HEK293T (cell line): Measurements from ENCODE around the gene OPCML.

Experiments used
- BHLHE40 ChIP-seq: fragments of 450-650 bp; IDR thresholded peaks from 2 replicates; pipeline ENCODE4 v1.6.1; 2016; ENCODE audit warnings: mild to moderate bottlenecking, moderate library complexity, borderline replicate concordance
- FOXA1 ChIP-seq: fragments of 450-650 bp; IDR thresholded peaks from 2 replicates; pipeline ENCODE4 v1.6.1; 2016; ENCODE audit warnings: mild to moderate bottlenecking
- FOXK2 ChIP-seq: fragments of 450-650 bp; IDR thresholded peaks from 2 replicates; pipeline ENCODE4 v1.6.1; 2016; ENCODE audit warnings: mild to moderate bottlenecking
- FOXM1 ChIP-seq: fragments of 450-650 bp; IDR thresholded peaks from 2 replicates; pipeline ENCODE4 v1.6.1; 2017; ENCODE audit warnings: mild to moderate bottlenecking, borderline replicate concordance
- HDGF ChIP-seq: fragments of 450-650 bp; IDR thresholded peaks from 2 replicates; pipeline ENCODE4 v1.6.1; 2017; ENCODE audit warnings: antibody characterized with exemption, borderline replicate concordance
- LEF1 ChIP-seq: fragments of 450-650 bp; IDR thresholded peaks from 2 replicates; pipeline ENCODE4 v1.6.1; 2017; ENCODE audit warnings: mild to moderate bottlenecking, borderline replicate concordance
- NFRKB ChIP-seq: fragments of 450-650 bp; IDR thresholded peaks from 2 replicates; pipeline ENCODE4 v1.6.1; 2016; ENCODE audit warnings: mild to moderate bottlenecking, moderate library complexity
- SP1 ChIP-seq: fragments of 450-650 bp; IDR thresholded peaks from 2 replicates; pipeline ENCODE4 v1.6.1; 2017
- TARDBP ChIP-seq: fragments of 450-650 bp; IDR thresholded peaks from 2 replicates; pipeline ENCODE4 v1.6.1; 2016
- ZNF384 ChIP-seq: fragments of 450-650 bp; IDR thresholded peaks from 2 replicates; pipeline ENCODE4 v1.6.1; 2016
- TF ChIP-seq, protein P1 (sequence below): fragments of 450-650 bp; IDR thresholded peaks from 2 replicates; pipeline ENCODE4 v1.6.1; 2016

DNA sequence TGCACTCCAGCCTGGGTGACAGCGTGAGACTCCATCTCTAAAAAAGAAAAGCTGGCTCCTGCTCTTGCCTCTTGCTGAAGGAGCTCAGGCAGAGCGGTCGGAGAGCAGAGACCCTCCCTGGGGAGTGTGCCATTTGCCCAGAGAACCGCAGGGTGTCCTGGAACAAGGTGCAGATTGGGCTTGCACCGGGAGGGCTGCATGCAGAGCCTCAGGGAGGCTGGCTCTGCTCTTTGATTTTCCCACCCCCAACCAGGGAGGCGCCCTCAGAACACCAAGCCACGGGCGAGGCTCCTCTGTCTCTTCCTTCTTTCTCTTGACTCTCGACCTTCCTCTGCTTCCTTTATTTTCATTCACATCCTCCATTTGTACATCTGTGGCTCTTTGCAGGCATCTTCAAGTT lies 889.1 kb downstream of the OPCML start:
- no peak for TF ChIP-seq TARDBP
- TF ChIP-seq SP1 = no peak
- TF ChIP-seq LEF1 = no peak
- TF ChIP-seq FOXK2 = no peak
- no peak for TF ChIP-seq NFRKB
- no peak for TF ChIP-seq ZNF384
- no peak for TF ChIP-seq BHLHE40
- TF ChIP-seq, protein P1, sequence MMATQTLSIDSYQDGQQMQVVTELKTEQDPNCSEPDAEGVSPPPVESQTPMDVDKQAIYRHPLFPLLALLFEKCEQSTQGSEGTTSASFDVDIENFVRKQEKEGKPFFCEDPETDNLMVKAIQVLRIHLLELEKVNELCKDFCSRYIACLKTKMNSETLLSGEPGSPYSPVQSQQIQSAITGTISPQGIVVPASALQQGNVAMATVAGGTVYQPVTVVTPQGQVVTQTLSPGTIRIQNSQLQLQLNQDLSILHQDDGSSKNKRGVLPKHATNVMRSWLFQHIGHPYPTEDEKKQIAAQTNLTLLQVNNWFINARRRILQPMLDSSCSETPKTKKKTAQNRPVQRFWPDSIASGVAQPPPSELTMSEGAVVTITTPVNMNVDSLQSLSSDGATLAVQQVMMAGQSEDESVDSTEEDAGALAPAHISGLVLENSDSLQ = no peak
- no peak for TF ChIP-seq FOXA1
- TF ChIP-seq HDGF = no peak
- no peak for TF ChIP-seq FOXM1
